22Rv1 (cell line): ENCODE results near the gene UNC5CL.

Experiments used
- ZFX ChIP-seq: fragments of 450-650 bp; IDR thresholded peaks from 2 replicates; pipeline ENCODE4 v1.6.1; 2017; ENCODE audit warnings: antibody characterized with exemption, borderline replicate concordance
- TF ChIP-seq, protein P1 (sequence below): fragments of 450-650 bp; IDR thresholded peaks from 2 replicates; pipeline ENCODE4 v1.5.1; 2017; ENCODE audit warnings: mild to moderate bottlenecking

- TF ChIP-seq, protein P1, sequence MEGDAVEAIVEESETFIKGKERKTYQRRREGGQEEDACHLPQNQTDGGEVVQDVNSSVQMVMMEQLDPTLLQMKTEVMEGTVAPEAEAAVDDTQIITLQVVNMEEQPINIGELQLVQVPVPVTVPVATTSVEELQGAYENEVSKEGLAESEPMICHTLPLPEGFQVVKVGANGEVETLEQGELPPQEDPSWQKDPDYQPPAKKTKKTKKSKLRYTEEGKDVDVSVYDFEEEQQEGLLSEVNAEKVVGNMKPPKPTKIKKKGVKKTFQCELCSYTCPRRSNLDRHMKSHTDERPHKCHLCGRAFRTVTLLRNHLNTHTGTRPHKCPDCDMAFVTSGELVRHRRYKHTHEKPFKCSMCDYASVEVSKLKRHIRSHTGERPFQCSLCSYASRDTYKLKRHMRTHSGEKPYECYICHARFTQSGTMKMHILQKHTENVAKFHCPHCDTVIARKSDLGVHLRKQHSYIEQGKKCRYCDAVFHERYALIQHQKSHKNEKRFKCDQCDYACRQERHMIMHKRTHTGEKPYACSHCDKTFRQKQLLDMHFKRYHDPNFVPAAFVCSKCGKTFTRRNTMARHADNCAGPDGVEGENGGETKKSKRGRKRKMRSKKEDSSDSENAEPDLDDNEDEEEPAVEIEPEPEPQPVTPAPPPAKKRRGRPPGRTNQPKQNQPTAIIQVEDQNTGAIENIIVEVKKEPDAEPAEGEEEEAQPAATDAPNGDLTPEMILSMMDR: no peak
- no peak for TF ChIP-seq ZFX
These were observed 4.1 kb upstream of the UNC5CL start for GRCh38 chr6:41043151-41043550.
